Spleen (tissue), 11 donors: Measurements from ENCODE around the gene PNMA8B. TPM values are rescaled to one million over a fixed set of nuclear protein-coding genes. Genes with fewer than 3 reads are reported as not detected.

Experiments used
- DNase-seq: peaks from one replicate; pipeline ENCODE4 v3.0.0-alpha.2; 2020
- H3K27ac ChIP-seq, 8 donors: fragments of 200-600 bp; sonication (generic) in 7 of 8; 1 replicate in 4 of 8; 2 replicates in 4 of 8; pipeline versions ENCODE4 v1.5.0 to v1.8.0; 2016 to 2021; ENCODE audit warnings: inconsistent platforms in 4 of 8, mild to moderate bottlenecking in 4 of 8, moderate library complexity in 1 of 8
- H3K27me3 ChIP-seq, 7 donors: fragments of 200-600 bp; sonication (generic) in 6 of 7; replicated peaks in 1 of 7; 1 replicate in 4 of 7; 2 replicates in 3 of 7; pipeline versions ENCODE4 v1.5.0 to v1.8.0; 2016 to 2021; ENCODE audit warnings: inconsistent platforms in 3 of 7, mild to moderate bottlenecking in 1 of 7
- H3K36me3 ChIP-seq, 6 donors: fragments of 200-600 bp; sonication (generic) in 5 of 6; 1 replicate in 4 of 6; 2 replicates in 2 of 6; pipeline versions ENCODE4 v1.5.0 to v1.8.0; 2016 to 2021; ENCODE audit warnings: inconsistent platforms in 2 of 6
- H3K4me1 ChIP-seq, 6 donors: fragments of 200-600 bp; sonication (generic) in 5 of 6; 1 replicate in 3 of 6; 2 replicates in 3 of 6; pipeline versions ENCODE4 v1.5.0 to v1.8.0; 2016 to 2021; ENCODE audit warnings: inconsistent platforms in 3 of 6
- H3K4me3 ChIP-seq, 8 donors: fragments of 200-600 bp; sonication (generic) in 7 of 8; 1 replicate in 4 of 8; 2 replicates in 4 of 8; pipeline versions ENCODE4 v1.5.0 to v1.8.0; 2016 to 2021; ENCODE audit warnings: inconsistent platforms in 4 of 8, mild to moderate bottlenecking in 4 of 8, moderate library complexity in 2 of 8
- H3K9me3 ChIP-seq, 8 donors: fragments of 200-600 bp; sonication (generic) in 7 of 8; 1 replicate in 4 of 8; 2 replicates in 4 of 8; pipeline versions ENCODE4 v1.5.0 to v1.8.0; 2016 to 2021; ENCODE audit warnings: inconsistent platforms in 4 of 8
- CTCF ChIP-seq, 11 experiments: fragments of 200-600 bp in 7 of 11; fragments of 450-650 bp in 4 of 11; sonication (generic) in 4 of 11; IDR thresholded peaks in 8 of 11; conservative IDR thresholded peaks in 3 of 11; 1 replicate in 7 of 11; 2 replicates in 4 of 11; pipeline versions ENCODE4 v1.4.0 to v1.8.0; 2016 to 2021; ENCODE audit warnings: antibody characterized with exemption in 11 of 11, inconsistent platforms in 4 of 11, mild to moderate bottlenecking in 1 of 11
- POLR2A ChIP-seq, 3 donors: fragments of 450-650 bp; IDR thresholded peaks; one replicate each; pipeline ENCODE4 v1.5.1; 2017; ENCODE audit warnings: antibody characterized with exemption in 3 of 3, mild to moderate bottlenecking in 1 of 3
- POLR2AphosphoS5 ChIP-seq, 3 donors: sonication (generic); formaldehyde crosslinking; IDR thresholded peaks; one replicate each; pipeline ENCODE4 v1.5.1; 2017; ENCODE audit warnings: antibody characterized with exemption in 3 of 3
- WGBS, 5 donors: extraction: QIAGEN DNeasy Blood & Tissue Kit in 3 of 5; methylation state at CpG; one replicate each; pipeline versions ENCODE4 v1.1.5 to v1.1.7; 2013 to 2018; 5-methylcytosine and 5-hydroxymethylcytosine counted together
- intact Hi-C: fragments of 100-400 bp; cut with DNase I; formaldehyde crosslinking; loops from one replicate; pipeline ENCODE4 v1.15.0; 2023; ENCODE audit warnings: low total_unique reads
- polyA plus RNA-seq, 3 donors: library from polyadenylated mRNA; stranded (reverse); fragments of 200-250 nt; gene quantifications; one replicate each; pipeline ENCODE4 v1.2.1, GENCODE V29; 2013
- total RNA-seq, 7 donors: library from RNA; depleted of rRNA in 3 of 7; stranded (reverse); fragments of >200 nt in 3 of 7; fragmentation: NEBNext Ultra II Directional in 4 of 7; extraction: Animal tissue kit (Norgen Biotek cat#: 25700) in 4 of 7; gene quantifications; one replicate each; pipeline versions ENCODE4 v1.1.0 to v1.2.1, GENCODE V29; 2016 to 2021
- donor health status: healthy with polysubstance abuse.
- donor health status: DM: no; HTN: no; CAD: no; lungs with moderate emphysema.
- donor health status: DM: no; HTN: no; CAD: no.
- donor health status: Bipolar disorder and iron deficiency.
- donor health status: healthy.
- donor health status: DM: no; HTN: no; CAD: no.
- donor health status: DM: yes; HTN: yes; CAD: no.

PNMA8B gene
- total and polyA plus RNA-seq, 10 donors = 0.57 to 5.7 (median 2.9) TPM

DNA sequence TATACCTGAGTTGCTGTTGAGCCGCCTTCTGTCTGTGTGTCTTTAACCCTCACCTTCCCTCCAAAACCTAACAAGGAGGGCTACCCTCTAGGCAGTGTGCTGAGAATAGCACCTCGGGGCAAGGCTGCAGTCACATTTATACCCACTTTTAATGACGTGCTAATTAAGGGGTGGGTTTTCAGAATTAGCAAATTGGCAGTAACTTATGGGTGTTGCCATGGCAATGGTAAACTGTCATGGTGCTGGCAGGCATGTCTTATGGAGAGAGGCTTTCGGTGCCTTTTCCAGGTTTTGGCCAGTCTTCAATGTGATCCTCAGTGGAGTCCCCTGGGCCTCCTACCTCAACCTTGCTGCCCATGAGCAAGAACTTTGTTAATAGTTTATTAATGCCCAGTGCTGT lies 23.1 kb downstream of the PNMA8B start:
- DNase-seq = no peak
- no peaks in the 10 kb centered on the region for H3K9me3 ChIP-seq
- H3K4me1 ChIP-seq = peaks cover 0 to 13% (median 5%) of the 10 kb centered on the region in 6 donors
- no peaks in the 10 kb centered on the region for H3K36me3 ChIP-seq
- TF ChIP-seq CTCF (IDR thresholded peaks at IDR 0.05 in 8 of 11, conservative IDR thresholded peaks at IDR 0.05 in 3 of 11) (no peak), POLR2AphosphoS5 (IDR thresholded peaks at IDR 0.05) (no peak), POLR2A (IDR thresholded peaks at IDR 0.05) (no peak)
- H3K27ac ChIP-seq = no peak overlapping the region
- intact Hi-C loops = no loop called here
- H3K4me3 ChIP-seq = no peak overlapping the region
- H3K27me3 ChIP-seq = peaks cover 0 to 82% (median 11%) of the 10 kb centered on the region in 7 donors
- WGBS, 5 donors = 75 to 84% (median 84%) methylated on average over 4 of the region's 4 CpGs

DNA sequence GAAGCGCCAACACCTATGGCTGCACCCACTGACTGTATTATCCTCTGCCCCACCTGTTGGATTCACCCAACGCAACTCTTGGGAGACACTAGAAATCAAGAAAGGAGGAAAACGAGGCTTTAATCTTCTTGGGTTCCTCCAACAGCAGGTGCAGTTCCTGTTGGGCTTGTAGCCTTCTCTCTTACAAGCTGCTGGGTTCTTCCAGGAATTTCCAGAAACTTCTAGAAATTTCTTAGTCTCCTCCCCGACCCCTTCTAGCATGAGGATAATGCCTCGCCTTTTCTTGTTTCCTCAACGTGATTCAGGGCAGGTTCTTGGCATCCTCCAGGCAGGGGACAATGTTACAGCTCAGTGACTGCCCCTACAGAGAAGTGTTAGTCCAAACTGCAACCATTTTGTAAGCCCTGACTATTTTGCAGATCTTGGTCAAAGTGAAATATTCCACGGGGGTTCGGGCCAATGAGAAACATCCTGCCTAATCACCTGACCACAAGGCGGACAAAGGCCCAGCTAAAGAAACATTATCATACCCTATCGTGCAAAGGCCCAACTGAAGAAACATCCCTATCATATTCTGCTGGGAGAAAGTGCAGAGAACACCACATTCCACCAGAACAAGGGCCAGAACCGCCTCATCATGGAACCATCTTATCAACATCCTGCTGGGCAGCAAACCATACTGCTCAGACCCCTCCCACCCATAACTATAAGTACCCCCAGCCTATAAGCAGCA lies 23.7 kb downstream of the PNMA8B start:
- Histone ChIP-seq H3K27me3 (peaks cover 0 to 76% (median 11%) of the 10 kb centered on the region in 7 donors), H3K27ac (peak overlapping the region in 4 of 8 donors; percentile 11 to 58 (median 24)), H3K36me3 (no peaks in the 10 kb centered on the region), H3K4me1 (peaks cover 0 to 13% (median 5%) of the 10 kb centered on the region in 6 donors), H3K4me3 (peak overlapping the region in 5 of 8 donors; percentile 9 to 54 (median 29)), H3K9me3 (no peaks in the 10 kb centered on the region)
- DNase-seq = no peak
- intact Hi-C loops = no loop called here
- TF ChIP-seq CTCF (IDR thresholded peaks at IDR 0.05 in 8 of 11, conservative IDR thresholded peaks at IDR 0.05 in 3 of 11) (no peak), POLR2A (IDR thresholded peaks at IDR 0.05) (no peak), POLR2AphosphoS5 (IDR thresholded peaks at IDR 0.05) (no peak)
- WGBS, 5 donors = 58 to 69% (median 69%) methylated on average over 11 of the region's 11 CpGs

DNA sequence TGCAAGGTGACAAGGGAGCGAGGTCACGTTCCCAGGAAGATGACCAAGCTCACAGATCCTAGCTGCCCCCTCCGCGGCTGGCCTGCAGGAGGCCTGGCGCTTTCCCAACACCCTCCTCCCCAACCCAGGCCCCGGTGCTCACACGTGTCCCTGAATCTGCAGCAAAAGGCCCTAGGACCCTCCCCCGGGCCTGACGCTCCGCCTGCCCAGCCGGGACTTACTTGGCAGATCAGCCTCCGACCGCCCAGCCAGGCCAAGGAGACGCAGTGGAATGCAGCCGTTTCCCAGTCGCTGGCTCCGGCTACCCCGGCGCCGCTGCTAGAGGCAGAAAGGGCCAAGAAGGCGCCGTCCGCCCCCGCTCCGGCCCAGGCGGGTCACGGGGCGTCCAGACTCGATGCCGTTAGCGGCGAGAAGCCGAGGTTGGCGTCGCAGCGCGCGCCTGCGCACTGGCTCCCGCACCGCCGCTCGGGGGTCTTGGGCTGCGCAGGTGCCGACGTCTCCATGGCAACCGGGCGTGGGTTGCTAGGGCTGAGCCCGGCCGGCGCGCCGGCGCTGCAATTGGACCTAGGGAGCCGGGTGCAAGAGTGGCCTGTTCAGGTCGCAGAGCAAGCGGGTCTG lies 24.4 kb downstream of the PNMA8B start, which contains the start of gene PNMA8A:
PNMA8A (minus strand) TSS at position 448 of the 618 bp plus-strand sequence. CDS start 528 bp downstream, outside the sequence.
- 5 to 29% (median 7%) methylated on average over 7 to 57 of the region's 57 CpGs for WGBS, 5 donors
- Histone ChIP-seq H3K9me3 (no peaks in the 10 kb centered on the region), H3K4me3 (peak within 1 kb of the TSS in 6 of 8 donors; percentile 9 to 54 (median 24)), H3K4me1 (peaks cover 0 to 13% (median 7%) of the 10 kb centered on the region in 6 donors), H3K27ac (peak within 1 kb of the TSS in 6 of 8 donors; percentile 11 to 58 (median 29)), H3K36me3 (no peaks in the 10 kb centered on the region), H3K27me3 (peaks cover 0 to 69% (median 11%) of the 10 kb centered on the region in 7 donors)
- TF ChIP-seq POLR2A (IDR thresholded peaks at IDR 0.05) (no peak), CTCF (IDR thresholded peaks at IDR 0.05 in 8 of 11, conservative IDR thresholded peaks at IDR 0.05 in 3 of 11) (peak in 1 of 11 experiments; percentile 8), POLR2AphosphoS5 (IDR thresholded peaks at IDR 0.05) (peak in 2 of 3 donors; percentile 40 to 57)
- DNase-seq = peak; percentile 74
- intact Hi-C loops = no loop called here

- WGBS, 5 donors = 82 to 93% (median 90%) methylated on average over 10 of the region's 10 CpGs
- DNase-seq = no peak
- Histone ChIP-seq H3K27ac (no peak overlapping the region), H3K9me3 (no peaks in the 10 kb centered on the region), H3K27me3 (peaks cover 0 to 68% (median 11%) of the 10 kb centered on the region in 7 donors), H3K4me3 (no peak overlapping the region), H3K4me1 (peaks cover 0 to 13% (median 7%) of the 10 kb centered on the region in 6 donors), H3K36me3 (no peaks in the 10 kb centered on the region)
- intact Hi-C loops = no loop called here
- TF ChIP-seq POLR2AphosphoS5 (IDR thresholded peaks at IDR 0.05) = no peak
Measured at GRCh38 chr19:46470376-46470775, 25.3 kb downstream of the PNMA8B start.
